Measurements from ENCODE around the gene CCDC136. TPM values are rescaled to one million over a fixed set of nuclear protein-coding genes. Genes with fewer than 3 reads are reported as not detected.

CCDC136 gene
- total and polyA plus RNA-seq, 12 donors, result 1.8 to 14.4 (median 8.0) TPM

GRCh38 chr7:128814499-128814898 lies 22.7 kb downstream of the CCDC136 start:
- WGBS, 2 donors, result 88 to 91% methylated on average over 6 of the region's 6 CpGs
- Histone ChIP-seq H3K9me3 (no peaks in the 10 kb centered on the region), H3K4me1 (peaks cover 0 to 15% (median 10%) of the 10 kb centered on the region in 9 donors), H3K36me3 (peaks cover 0 to 7% (median 0%) of the 10 kb centered on the region in 9 donors), H3K4me3 (no peak overlapping the region), H3K27me3 (no peaks in the 10 kb centered on the region), H3K27ac (no peak overlapping the region)
- TF ChIP-seq CTCF (IDR thresholded peaks at IDR 0.05), result no peak
- no peak for DNase-seq
- intact Hi-C loops (cut with DNase I), result no loop called here
- no peak for ATAC-seq

GRCh38 chr7:128815289-128815942 lies 23.6 kb downstream of the CCDC136 start:
- Histone ChIP-seq H3K27ac (no peak overlapping the region), H3K9me3 (no peaks in the 10 kb centered on the region), H3K4me1 (peaks cover 0 to 15% (median 10%) of the 10 kb centered on the region in 9 donors), H3K27me3 (no peaks in the 10 kb centered on the region), H3K36me3 (peaks cover 0 to 4% (median 0%) of the 10 kb centered on the region in 9 donors), H3K4me3 (no peak overlapping the region)
- no peak for TF ChIP-seq CTCF (IDR thresholded peaks at IDR 0.05)
- ATAC-seq (no peak), DNase-seq (no peak)
- intact Hi-C loops (cut with DNase I), result no loop called here
- 81 to 87% methylated on average over 7 of the region's 7 CpGs for WGBS, 2 donors

GRCh38 chr7:128818694-128819093 lies 26.9 kb downstream of the CCDC136 start:
- no peak for DNase-seq
- no peak overlapping the region for H3K27ac ChIP-seq
- no peaks in the 10 kb centered on the region for H3K27me3 ChIP-seq
- TF ChIP-seq CTCF (IDR thresholded peaks at IDR 0.05), result no peak
- H3K4me1 ChIP-seq, result no peaks in the 10 kb centered on the region
- H3K36me3 ChIP-seq, result no peaks in the 10 kb centered on the region
- intact Hi-C loops (cut with DNase I), result no loop called here
- no peak for ATAC-seq
- no peak overlapping the region for H3K4me3 ChIP-seq
- H3K9me3 ChIP-seq, result no peaks in the 10 kb centered on the region
- 71 to 84% methylated on average over 3 of the region's 3 CpGs for WGBS, 2 donors

- WGBS, 2 donors, result 87 to 95% methylated on average over 4 of the region's 4 CpGs
- no peak for TF ChIP-seq CTCF (IDR thresholded peaks at IDR 0.05)
- H3K4me3 ChIP-seq, result no peak overlapping the region
- intact Hi-C loops (cut with DNase I), result loop anchor here in 1 of 10 donors (10.0 kb wide), 1 partner anchor 67 kb away; no protein-coding TSS in a partner anchor
- no peaks in the 10 kb centered on the region for H3K27me3 ChIP-seq
- no peaks in the 10 kb centered on the region for H3K9me3 ChIP-seq
- no peak overlapping the region for H3K27ac ChIP-seq
- DNase-seq, result no peak
- no peaks in the 10 kb centered on the region for H3K36me3 ChIP-seq
- peaks cover 0 to 5% (median 0%) of the 10 kb centered on the region in 9 donors for H3K4me1 ChIP-seq
- peak in 2 of 8 donors; percentile 21 to 38 for ATAC-seq
Measured at GRCh38 chr7:128821724-128822123, 30.0 kb downstream of the CCDC136 start.

Measured in heart right ventricle (tissue), 16 donors.